Retinal pigment epithelial cell (primary cell): ENCODE data around the gene HIVEP1.

ENCODE experiments used
- DNase-seq: peaks from one replicate; pipeline ENCODE4 v3.0.0-alpha.2; 2010; ENCODE audit warnings: low read depth
- H3K4me3 ChIP-seq: 2 replicates; pipeline ENCODE4 v1.5.1; 2011; ENCODE audit warnings: mild to moderate bottlenecking, low read length, control low read depth, moderate library complexity
- TF ChIP-seq, protein P1 (sequence below): conservative IDR thresholded peaks from 2 replicates; pipeline ENCODE4 v1.5.1; 2011; ENCODE audit warnings: low read depth, low read length, control low read depth, inconsistent platforms

HIVEP1 gene

DNA sequence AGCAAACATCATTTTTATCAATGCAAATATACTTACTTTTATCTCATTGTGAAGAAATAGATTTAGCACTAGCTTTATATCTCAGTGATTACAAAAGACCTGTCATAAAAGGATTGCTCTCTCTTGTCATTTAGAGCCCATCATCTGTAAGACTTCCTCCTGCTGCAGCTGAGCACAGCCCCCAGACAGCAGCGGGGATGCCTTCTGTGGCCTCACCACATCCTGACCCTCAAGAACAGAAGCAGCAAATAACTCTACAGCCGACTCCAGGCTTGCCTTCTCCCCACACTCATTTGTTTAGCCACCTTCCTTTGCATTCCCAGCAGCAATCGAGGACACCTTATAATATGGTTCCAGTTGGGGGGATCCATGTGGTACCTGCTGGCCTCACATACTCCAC lies 151.0 kb downstream of the HIVEP1 start:
- no peak overlapping the region for H3K4me3 ChIP-seq
- TF ChIP-seq, protein P1, sequence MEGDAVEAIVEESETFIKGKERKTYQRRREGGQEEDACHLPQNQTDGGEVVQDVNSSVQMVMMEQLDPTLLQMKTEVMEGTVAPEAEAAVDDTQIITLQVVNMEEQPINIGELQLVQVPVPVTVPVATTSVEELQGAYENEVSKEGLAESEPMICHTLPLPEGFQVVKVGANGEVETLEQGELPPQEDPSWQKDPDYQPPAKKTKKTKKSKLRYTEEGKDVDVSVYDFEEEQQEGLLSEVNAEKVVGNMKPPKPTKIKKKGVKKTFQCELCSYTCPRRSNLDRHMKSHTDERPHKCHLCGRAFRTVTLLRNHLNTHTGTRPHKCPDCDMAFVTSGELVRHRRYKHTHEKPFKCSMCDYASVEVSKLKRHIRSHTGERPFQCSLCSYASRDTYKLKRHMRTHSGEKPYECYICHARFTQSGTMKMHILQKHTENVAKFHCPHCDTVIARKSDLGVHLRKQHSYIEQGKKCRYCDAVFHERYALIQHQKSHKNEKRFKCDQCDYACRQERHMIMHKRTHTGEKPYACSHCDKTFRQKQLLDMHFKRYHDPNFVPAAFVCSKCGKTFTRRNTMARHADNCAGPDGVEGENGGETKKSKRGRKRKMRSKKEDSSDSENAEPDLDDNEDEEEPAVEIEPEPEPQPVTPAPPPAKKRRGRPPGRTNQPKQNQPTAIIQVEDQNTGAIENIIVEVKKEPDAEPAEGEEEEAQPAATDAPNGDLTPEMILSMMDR, result no peak
- no peak for DNase-seq

- TF ChIP-seq, protein P1, result no peak
- no peak for DNase-seq
- no peak overlapping the region for H3K4me3 ChIP-seq
Measured at GRCh38 chr6:12163744-12164507, 151.8 kb downstream of the HIVEP1 start.

DNA sequence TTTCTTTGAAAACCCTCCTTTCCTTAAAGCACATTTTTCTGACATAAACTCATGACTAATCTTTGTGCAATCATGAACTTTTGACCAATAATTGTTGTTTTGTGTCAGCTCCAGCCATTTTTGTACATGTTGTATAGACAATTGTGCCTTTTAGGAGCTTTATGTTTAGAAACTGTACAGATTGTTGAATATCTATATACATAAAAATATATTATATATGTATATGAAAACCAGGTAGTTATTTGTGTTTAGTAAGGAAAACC lies 152.3 kb downstream of the HIVEP1 start:
- DNase-seq, result no peak
- TF ChIP-seq, protein P1, result no peak
- no peak overlapping the region for H3K4me3 ChIP-seq

- TF ChIP-seq, protein P1, result no peak
- no peak for DNase-seq
- no peak overlapping the region for H3K4me3 ChIP-seq
Measured at GRCh38 chr6:12165297-12165696, 153.2 kb downstream of the HIVEP1 start.

DNA sequence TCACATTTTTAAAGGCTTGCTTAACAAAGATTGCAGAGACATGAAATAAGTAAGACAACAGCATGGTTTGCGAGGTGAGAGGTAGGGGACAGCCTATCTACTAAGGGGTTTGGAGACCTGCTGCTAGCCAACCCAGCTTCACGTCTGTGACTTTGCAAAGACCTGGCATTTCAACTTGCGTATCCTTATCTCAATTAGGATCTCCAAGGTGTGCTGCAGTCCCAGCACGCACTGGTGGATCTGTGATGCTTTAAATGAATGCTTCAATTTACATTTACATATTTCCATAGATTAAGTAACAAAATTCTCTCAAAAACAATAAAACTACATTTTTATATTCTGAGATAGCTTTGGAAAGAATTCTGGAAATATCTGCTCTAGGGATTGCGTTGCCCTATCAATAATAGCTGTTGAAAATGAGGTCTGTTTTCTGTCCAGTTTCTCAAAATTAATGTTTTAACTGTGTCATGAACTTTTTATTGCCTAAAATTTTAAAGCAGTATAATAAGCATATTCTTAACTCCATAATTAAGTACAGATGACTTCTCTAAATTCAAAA lies 153.7 kb downstream of the HIVEP1 start:
- TF ChIP-seq, protein P1, result no peak
- H3K4me3 ChIP-seq, result no peak overlapping the region
- DNase-seq, result no peak

DNA sequence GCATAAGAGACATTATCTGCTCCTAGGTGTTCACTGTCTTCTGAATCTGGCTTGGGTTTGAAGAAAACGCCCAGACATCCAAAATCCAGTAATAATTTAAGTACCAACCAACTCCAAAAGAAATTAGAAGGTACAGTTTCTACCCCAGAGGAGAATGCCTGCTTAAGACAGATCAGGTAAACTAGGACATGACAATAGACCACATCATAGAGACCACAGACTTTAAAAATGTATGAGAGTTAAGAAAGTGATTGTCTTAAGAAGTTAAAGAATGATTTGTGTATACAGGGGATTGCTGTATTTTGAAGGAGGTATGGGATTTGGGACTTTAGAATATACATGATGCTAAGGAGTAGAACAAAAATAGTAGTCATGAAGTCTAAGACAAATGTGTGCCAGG lies 157.3 kb downstream of the HIVEP1 start:
- no peak for DNase-seq
- TF ChIP-seq, protein P1, result no peak
- H3K4me3 ChIP-seq, result no peak overlapping the region
